K562 (cell line): Measurements from ENCODE around the gene CXXC4. TPM values are rescaled to one million over a fixed set of nuclear protein-coding genes. Genes with fewer than 3 reads are reported as not detected.

Source experiments
- ATAC-seq: fragments of 200-7000 bp; cut with Tn5 transposase; 3 replicates; pipeline ENCODE4 v1.9.1; 2020; ENCODE audit warnings: moderate library complexity
- BruUV-seq: library from RNA; stranded (reverse); fragments of 400-500 nt; replicated peaks from 2 replicates; lab custom pipeline; 2021; lab: Mats Ljungman, UMichigan
- CTCF ChIA-PET: fragments of 300-600 bp; formaldehyde crosslinking; extraction: SDS; loops from one replicate; lab custom pipeline; 2021; ENCODE audit warnings: low intra/inter-chr PET ratio; lab: Yijun Ruan, JAX
- POLR2A ChIA-PET: fragments of 300-600, 350-650 bp; sonication (Branson Sonifier 250); formaldehyde crosslinking; extraction: SDS; loops from one replicate; lab custom pipeline; 2021; ENCODE audit warnings: antibody characterized with exemption, inconsistent platforms; lab: Yijun Ruan, JAX
- DNase-seq, 4 experiments: peaks; one replicate each; pipeline versions ENCODE4 v3.0.0 to v3.0.0-alpha.2; 2011 to 2018; ENCODE audit warnings: low spot score in 3 of 4, mixed read lengths in 3 of 4; ENCODE audit errors: extremely low read depth in 1 of 4
- FAIRE-seq: peaks from 2 replicates; lab custom pipeline; 2011; peaks lifted over from hg19 to GRCh38; lab: Jason Lieb, UNC
- H2AFZ ChIP-seq: 2 replicates; pipeline ENCODE4 v1.6.0; 2011; ENCODE audit warnings: low read depth, low read length, control low read depth, inconsistent platforms
- H3K27ac ChIP-seq: fragments of 200-600 bp; 3 replicates; pipeline ENCODE4 v1.8.0; 2011; ENCODE audit warnings: low read depth, mild to moderate bottlenecking, control low read depth, inconsistent platforms, low read length, moderate library complexity, mixed read lengths; ENCODE audit errors: extremely low read depth
- H3K27me3 ChIP-seq, 2 experiments: fragments of 300-600 bp in 1 of 2; 2 replicates in 1 of 2; 3 replicates in 1 of 2; pipeline versions ENCODE4 v1.6.0 to v1.8.0; 2011; ENCODE audit warnings: inconsistent platforms in 2 of 2, low read length in 2 of 2, mild to moderate bottlenecking in 1 of 2, mixed read lengths in 1 of 2, moderate library complexity in 1 of 2; ENCODE audit not compliant: control insufficient read depth in 2 of 2, insufficient read depth in 2 of 2
- H3K36me3 ChIP-seq: fragments of 300-600 bp; 3 replicates; pipeline ENCODE4 v1.8.0; 2011; ENCODE audit warnings: mild to moderate bottlenecking, low read length, inconsistent platforms; ENCODE audit not compliant: control insufficient read depth, insufficient read depth
- H3K4me1 ChIP-seq, 2 experiments: fragments of 200-600 bp in 1 of 2; replicated peaks in 1 of 2; 2 replicates in 1 of 2; 3 replicates in 1 of 2; pipeline versions ENCODE4 v1.5.1 to v1.8.0; 2011; ENCODE audit warnings: inconsistent platforms in 2 of 2, low read length in 2 of 2, mild to moderate bottlenecking in 1 of 2, mixed read lengths in 1 of 2, moderate library complexity in 1 of 2; ENCODE audit not compliant: control insufficient read depth in 2 of 2, insufficient read depth in 2 of 2
- H3K4me2 ChIP-seq: 2 replicates; pipeline ENCODE4 v1.6.1; 2011; ENCODE audit warnings: low read length, control low read depth, inconsistent platforms, mixed read lengths; ENCODE audit not compliant: insufficient read depth
- H3K4me3 ChIP-seq: fragments of 200-600 bp; sonication (generic), shearing (Covaris generic); 2 replicates; pipeline ENCODE4 v1.5.1; 2016; ENCODE audit warnings: control low read depth, inconsistent platforms
- H3K79me2 ChIP-seq: fragments of 200-600 bp; 3 replicates; pipeline ENCODE4 v1.8.0; 2011; ENCODE audit warnings: low read length, inconsistent platforms; ENCODE audit not compliant: control insufficient read depth, insufficient read depth
- H3K9ac ChIP-seq, 2 experiments: 2 replicates each; pipeline versions ENCODE4 v1.6.0 to v1.6.1; 2011; ENCODE audit warnings: low read depth in 2 of 2, low read length in 2 of 2, control low read depth in 1 of 2, inconsistent platforms in 1 of 2, mild to moderate bottlenecking in 1 of 2, mixed read lengths in 1 of 2; ENCODE audit not compliant: insufficient read depth in 1 of 2
- H3K9me1 ChIP-seq: one replicate; pipeline ENCODE4 v1.6.0; 2011; ENCODE audit warnings: inconsistent platforms, mild to moderate bottlenecking, low read length, moderate library complexity; ENCODE audit not compliant: control insufficient read depth, insufficient read depth
- H3K9me3 ChIP-seq: replicated peaks from 2 replicates; pipeline ENCODE4 v1.5.1; 2011; ENCODE audit warnings: low read depth, low read length, inconsistent platforms; ENCODE audit not compliant: control insufficient read depth, insufficient read depth
- H4K20me1 ChIP-seq: replicated peaks from 2 replicates; pipeline ENCODE4 v1.6.1; 2011; ENCODE audit warnings: low read length, inconsistent platforms, mixed read lengths; ENCODE audit not compliant: control insufficient read depth, insufficient read depth
- ATF4 ChIP-seq: fragments of 450-650 bp; formaldehyde crosslinking; IDR thresholded peaks from 2 replicates; pipeline ENCODE4 v1.4.0; 2022; ENCODE audit warnings: mild to moderate bottlenecking, moderate library complexity
- BRF1 ChIP-seq: IDR thresholded peaks from 3 replicates; pipeline ENCODE4 v1.6.1; 2011; ENCODE audit warnings: borderline replicate concordance, mild to moderate bottlenecking; ENCODE audit not compliant: insufficient read length; ENCODE audit errors: extremely low read depth
- C11orf30 ChIP-seq: fragments of 450-650 bp; IDR thresholded peaks from 2 replicates; pipeline ENCODE4 v1.6.1; 2016; ENCODE audit warnings: low read depth, mild to moderate bottlenecking
- CREB3 ChIP-seq: fragments of 450-650 bp; conservative IDR thresholded peaks from 2 replicates; pipeline ENCODE4 v1.6.1; 2016; ENCODE audit warnings: missing genetic modification characterization, low read depth, mild to moderate bottlenecking, missing compliant biosample characterization, moderate library complexity
- ELF1 ChIP-seq: fragments of 200-800 bp; sonication (Bioruptor generic); IDR thresholded peaks from 2 replicates; pipeline ENCODE4 v1.6.1; 2016; ENCODE audit warnings: missing genetic modification characterization, missing compliant biosample characterization
- IRF2 ChIP-seq: sonication (generic); formaldehyde crosslinking; IDR thresholded peaks from 2 replicates; pipeline ENCODE4 v1.8.1; 2022; ENCODE audit warnings: mild to moderate bottlenecking, missing genetic modification reagents
- MAFF ChIP-seq: IDR thresholded peaks from 2 replicates; pipeline ENCODE4 v1.6.1; 2012; ENCODE audit warnings: low read length, improper control_type of control experiment
- MAFG ChIP-seq: fragments of 450-650 bp; conservative IDR thresholded peaks from 2 replicates; pipeline ENCODE4 v1.6.1; 2016; ENCODE audit warnings: missing genetic modification characterization, missing compliant biosample characterization
- MAFK ChIP-seq: IDR thresholded peaks from 2 replicates; pipeline ENCODE4 v1.6.1; 2011; ENCODE audit warnings: low read length, improper control_type of control experiment
- MEF2A ChIP-seq: IDR thresholded peaks from 2 replicates; pipeline ENCODE4 v1.6.1; 2011; ENCODE audit warnings: low read depth, mild to moderate bottlenecking, low read length, moderate library complexity; ENCODE audit not compliant: control insufficient read depth
- POLR2H ChIP-seq: IDR thresholded peaks from 2 replicates; pipeline ENCODE4 v1.6.1; 2016; ENCODE audit warnings: missing genetic modification characterization, low read depth, mild to moderate bottlenecking, control low read depth, missing compliant biosample characterization, moderate library complexity
- ZNF316 ChIP-seq: fragments of 450-650 bp; IDR thresholded peaks from 2 replicates; pipeline ENCODE4 v1.6.1; 2016
- ZSCAN29 ChIP-seq: fragments of 450-650 bp; IDR thresholded peaks from 2 replicates; pipeline ENCODE4 v1.6.1; 2017
- WGBS: fragments of 100-300 bp; shearing (Covaris generic); methylation state at CpG from one replicate; pipeline ENCODE4 v1.1.6; 2016; ENCODE audit warnings: low coverage, mixed read lengths; ENCODE audit not compliant: insufficient coverage; ENCODE audit errors: missing lambda C conversion rate; 5-methylcytosine and 5-hydroxymethylcytosine counted together
- in situ Hi-C: fragments of 300-500 bp; cut with MboI; formaldehyde crosslinking; loops from 4 replicates; pipeline ENCODE4 v1.15.0; 2018; ENCODE audit warnings: inconsistent platforms, mixed read lengths
- intact Hi-C: fragments of 100-400 bp; cut with micrococcal nuclease; formaldehyde crosslinking; loops from 2 replicates; pipeline ENCODE4 v1.14.2; 2022
- polyA plus RNA-seq, 8 experiments: library from polyadenylated mRNA; depleted of rRNA in 4 of 8; stranded (reverse) in 5 of 8; unstranded in 3 of 8; fragments of >200 nt; fragmentation: Nextera tagmentation in 2 of 8; fragmentation: Illumina TruSeq in 1 of 8; extraction: Ambion mirVana in 2 of 8; extraction: Trizol in 1 of 8; gene quantifications; 2 replicates each; pipeline versions ENCODE4 v1.2.1 to v1.2.3, GENCODE V29; 2011 to 2014; ENCODE audit warnings: inconsistent platforms in 1 of 8, missing spikeins in 1 of 8
- total RNA-seq, 7 experiments: library from RNA; depleted of rRNA in 6 of 7; stranded (reverse); fragments of >200 nt in 6 of 7; fragmentation: Illumina TruSeq in 2 of 7; extraction: Trizol in 2 of 7; gene quantifications; 2 replicates each; pipeline versions ENCODE4 v1.2.1 to v1.2.3, GENCODE V29; 2011 to 2021; ENCODE audit warnings: low replicate concordance in 1 of 7
- TF ChIP-seq, protein P1 (sequence below): fragments of 200-400 bp; formaldehyde crosslinking; IDR thresholded peaks from 2 replicates; pipeline ENCODE4 v1.6.1; 2017; ENCODE audit warnings: mild to moderate bottlenecking, low read depth, low read length, moderate library complexity

The CXXC4 gene
- total and polyA plus RNA-seq, 9 of the 15 experiments (the other 6 are each of a cell fraction or from before 2014, with no cell fraction given): not detected

- intact Hi-C loops: no loop called here
- H3K27me3 ChIP-seq: no peaks in the 10 kb centered on the region
- H3K79me2 ChIP-seq: no peaks in the 10 kb centered on the region
- CTCF ChIA-PET: no interaction called here
- POLR2A ChIA-PET: no interaction called here
- ATAC-seq: no peak
- H3K9me1 ChIP-seq: no peaks in the 10 kb centered on the region
- H3K9ac ChIP-seq: no peak overlapping the region
- no peak overlapping the region for H2AFZ ChIP-seq
- no peaks in the 10 kb centered on the region for H3K9me3 ChIP-seq
- DNase-seq: no peak
- H3K36me3 ChIP-seq: no peaks in the 10 kb centered on the region
- in situ Hi-C loops: no loop called here
- H3K4me2 ChIP-seq: no peak overlapping the region
- no TSS peak for BruUV-seq
- no peak for TF ChIP-seq ELF1 (tag)
- TF ChIP-seq ZNF316: peak; percentile 76
- peak; percentile 83 for TF ChIP-seq MAFK
- no peak for TF ChIP-seq POLR2H (tag)
- TF ChIP-seq IRF2 (CRISPR knock-in tag): no peak
- peak; percentile 64; the same call in 1 of the 2 replicates for TF ChIP-seq MAFG (tag)
- TF ChIP-seq C11orf30: peak; percentile 65
- peak; percentile 82 for TF ChIP-seq MAFF
- H3K27ac ChIP-seq: no peak overlapping the region
- H3K4me3 ChIP-seq: no peak overlapping the region
- H4K20me1 ChIP-seq: no peaks in the 10 kb centered on the region
- no peaks in the 10 kb centered on the region for H3K4me1 ChIP-seq
- 0% methylated on average over 5 of the region's 5 CpGs for WGBS
- FAIRE-seq: no peak
Measured at GRCh38 chr4:104465619-104466018, 29.1 kb downstream of the CXXC4 start.

DNA sequence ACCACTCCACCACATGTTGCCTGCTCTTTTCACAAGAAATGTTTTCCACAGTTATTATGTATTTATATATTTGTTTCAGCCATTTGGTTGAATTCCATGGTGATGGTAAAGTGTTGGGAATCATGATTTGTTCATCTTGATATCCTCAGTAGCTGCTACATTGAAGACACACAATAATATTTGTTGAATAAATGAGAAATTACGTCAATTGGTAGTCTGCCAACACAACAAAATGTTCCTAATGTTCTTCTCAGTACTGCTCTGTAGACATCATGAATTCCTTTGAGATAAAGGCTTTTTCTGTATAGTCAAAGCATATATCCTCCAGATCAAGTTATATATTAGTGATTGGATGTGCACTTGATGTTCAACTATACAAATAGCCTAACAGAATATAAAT, 29.5 kb downstream of the CXXC4 start:
- intact Hi-C loops: no loop called here
- FAIRE-seq: no peak
- CTCF ChIA-PET: no interaction called here
- TF ChIP-seq BRF1 (no peak), ATF4 (no peak), MEF2A (no peak), ZSCAN29 (no peak), CREB3 (tag) (no peak)
- TF ChIP-seq, protein P1, sequence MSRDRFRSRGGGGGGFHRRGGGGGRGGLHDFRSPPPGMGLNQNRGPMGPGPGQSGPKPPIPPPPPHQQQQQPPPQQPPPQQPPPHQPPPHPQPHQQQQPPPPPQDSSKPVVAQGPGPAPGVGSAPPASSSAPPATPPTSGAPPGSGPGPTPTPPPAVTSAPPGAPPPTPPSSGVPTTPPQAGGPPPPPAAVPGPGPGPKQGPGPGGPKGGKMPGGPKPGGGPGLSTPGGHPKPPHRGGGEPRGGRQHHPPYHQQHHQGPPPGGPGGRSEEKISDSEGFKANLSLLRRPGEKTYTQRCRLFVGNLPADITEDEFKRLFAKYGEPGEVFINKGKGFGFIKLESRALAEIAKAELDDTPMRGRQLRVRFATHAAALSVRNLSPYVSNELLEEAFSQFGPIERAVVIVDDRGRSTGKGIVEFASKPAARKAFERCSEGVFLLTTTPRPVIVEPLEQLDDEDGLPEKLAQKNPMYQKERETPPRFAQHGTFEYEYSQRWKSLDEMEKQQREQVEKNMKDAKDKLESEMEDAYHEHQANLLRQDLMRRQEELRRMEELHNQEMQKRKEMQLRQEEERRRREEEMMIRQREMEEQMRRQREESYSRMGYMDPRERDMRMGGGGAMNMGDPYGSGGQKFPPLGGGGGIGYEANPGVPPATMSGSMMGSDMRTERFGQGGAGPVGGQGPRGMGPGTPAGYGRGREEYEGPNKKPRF: no peak

More for the DNA sequence above, 29.5 kb downstream of the CXXC4 start:
- no peak for DNase-seq
- H3K4me2 ChIP-seq: no peak overlapping the region
- no peaks in the 10 kb centered on the region for H4K20me1 ChIP-seq
- no peaks in the 10 kb centered on the region for H3K4me1 ChIP-seq
- in situ Hi-C loops: no loop called here
- ATAC-seq: no peak
- H3K79me2 ChIP-seq: no peaks in the 10 kb centered on the region
- POLR2A ChIA-PET: no interaction called here
- no peaks in the 10 kb centered on the region for H3K36me3 ChIP-seq
- H2AFZ ChIP-seq: no peak overlapping the region
- H3K27me3 ChIP-seq: no peaks in the 10 kb centered on the region
- no peaks in the 10 kb centered on the region for H3K9me1 ChIP-seq
- no peak overlapping the region for H3K27ac ChIP-seq
- no TSS peak for BruUV-seq
- H3K9ac ChIP-seq: no peak overlapping the region
- 0% methylated on average over 1 of the region's 1 CpG for WGBS
- H3K9me3 ChIP-seq: no peaks in the 10 kb centered on the region
- no peak overlapping the region for H3K4me3 ChIP-seq
